NB4 (cell line): ENCODE results near the gene PDE3A.

Experiments
- CTCF ChIP-seq: IDR thresholded peaks from one replicate; pipeline ENCODE4 v1.5.1; 2012; ENCODE audit warnings: low read depth, low read length
- MAX ChIP-seq: IDR thresholded peaks from 2 replicates; pipeline ENCODE4 v1.6.1; 2011; ENCODE audit warnings: low read depth, low read length

- TF ChIP-seq CTCF (no peak), MAX (no peak)
These were observed 64.0 kb downstream of the PDE3A start for GRCh38 chr12:20432290-20432689.
